ENCODE results near the gene ZNF385B.

ZNF385B gene

DNA sequence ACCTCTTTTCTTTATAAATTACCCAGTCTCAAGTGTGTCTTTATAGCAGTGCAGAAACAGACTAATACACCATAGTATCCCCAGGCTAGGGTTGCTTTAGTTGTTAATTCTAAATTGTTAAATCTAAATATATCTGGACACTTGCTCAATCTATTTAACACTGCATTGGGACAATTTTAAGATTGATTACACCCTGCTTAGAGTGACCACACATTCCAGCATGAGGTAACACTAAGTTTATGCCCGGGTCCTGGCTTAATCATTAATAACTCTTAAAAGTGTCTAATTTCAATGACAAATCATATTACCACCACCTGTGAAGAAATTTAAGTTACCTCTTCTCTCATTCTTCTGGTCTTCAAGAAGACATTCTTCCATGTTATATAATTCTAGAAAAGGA is 131.4 kb downstream of the ZNF385B start:
- no peak for DNase-seq

DNA sequence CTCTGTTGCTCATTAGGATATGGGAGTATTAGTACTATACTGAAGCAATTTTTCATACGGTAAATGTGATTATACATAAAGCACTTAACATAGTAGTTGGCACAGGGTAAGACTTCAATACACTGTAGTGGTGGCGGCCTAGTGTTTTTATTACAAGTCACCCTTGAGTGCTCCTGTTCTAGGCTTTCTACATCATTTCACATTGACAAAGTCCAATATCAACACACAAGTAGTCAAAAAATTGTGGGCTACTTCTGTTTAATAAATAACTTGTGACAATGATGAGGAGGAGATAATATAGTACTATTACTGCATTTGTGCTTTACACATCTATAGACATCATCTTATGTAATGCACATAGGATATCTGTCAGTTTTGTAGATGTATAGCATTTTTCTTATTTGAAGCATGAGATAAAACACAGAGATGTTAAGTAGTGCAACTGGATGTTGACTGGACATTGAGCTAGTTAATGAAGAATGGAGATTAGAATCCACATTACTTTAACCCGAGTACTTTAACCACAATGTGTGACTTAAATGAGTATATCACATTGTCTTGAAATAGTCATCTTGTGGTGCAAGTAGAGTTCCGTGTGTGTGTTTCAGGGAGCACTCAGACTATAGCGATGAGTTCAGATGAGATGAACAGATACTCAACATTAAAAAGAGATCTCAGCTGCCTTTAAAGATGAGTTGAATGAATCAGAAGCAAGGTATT is 134.8 kb downstream of the ZNF385B start:
- no peak for DNase-seq

DNA sequence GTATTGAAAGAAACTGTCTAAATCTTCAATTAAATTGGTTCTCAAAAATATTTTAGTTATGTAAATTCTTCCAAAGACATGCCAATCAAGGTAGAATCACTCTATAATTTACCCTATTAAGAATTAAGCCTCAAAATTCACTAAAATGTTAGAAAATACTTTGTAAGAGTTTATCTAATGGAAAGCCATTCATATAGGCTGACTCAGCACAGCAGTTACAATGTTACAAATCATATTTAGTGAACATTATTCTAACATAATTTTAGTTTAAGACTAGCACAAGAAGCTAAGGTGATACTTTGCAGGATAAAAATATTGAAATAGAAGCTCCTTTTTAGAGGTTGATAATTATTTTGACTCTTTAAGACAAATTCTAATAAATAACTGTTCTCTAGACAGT is 137.0 kb downstream of the ZNF385B start:
- no peak for DNase-seq

DNA sequence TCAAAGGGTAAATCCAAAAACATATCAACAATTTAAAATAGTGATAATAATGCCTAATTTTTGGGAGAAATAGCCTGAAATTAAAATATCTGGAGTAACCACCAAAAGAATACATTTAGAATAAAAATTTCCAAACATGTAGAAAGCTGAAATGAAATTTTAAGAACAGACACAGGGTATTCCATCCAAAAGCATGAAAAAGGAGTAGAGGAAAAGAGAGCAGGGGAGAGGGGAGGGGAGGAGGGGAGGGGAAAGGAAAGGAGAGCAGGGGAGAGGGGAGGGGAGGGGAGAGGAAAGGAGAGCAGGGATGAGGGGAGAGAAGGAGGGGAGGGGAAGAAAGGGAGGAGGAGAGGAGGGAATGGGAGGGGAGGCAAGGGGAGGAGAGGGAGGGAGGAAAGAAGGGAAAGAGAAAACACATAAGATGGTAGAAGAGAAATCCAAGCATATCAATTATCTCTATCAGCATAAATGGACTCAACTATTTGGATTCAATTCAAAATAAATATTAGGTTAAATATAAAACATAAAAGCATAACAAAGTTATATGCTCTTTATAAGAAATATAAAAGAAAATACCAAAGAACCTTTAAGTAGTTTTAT is 141.1 kb downstream of the ZNF385B start:
- no peak for DNase-seq

DNA sequence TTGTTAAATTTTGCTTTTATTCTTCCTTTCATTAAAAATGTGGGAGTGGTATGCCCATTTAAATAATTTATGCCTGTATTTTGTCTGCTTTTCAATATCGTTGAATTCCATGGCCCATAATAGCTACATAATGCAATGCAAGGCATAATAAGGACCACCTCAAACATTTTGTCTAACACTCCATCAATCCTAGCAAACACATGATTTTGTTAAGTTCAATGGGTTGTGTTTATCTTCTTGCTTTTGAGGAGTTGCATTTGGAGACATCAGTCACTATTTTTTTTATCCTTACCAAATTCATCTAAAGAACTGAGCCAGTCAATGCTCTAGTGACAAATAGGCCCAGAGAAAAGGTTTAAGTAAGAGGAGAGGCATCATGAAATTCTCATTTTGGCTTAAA is 145.5 kb downstream of the ZNF385B start:
- DNase-seq, result no peak

DNA sequence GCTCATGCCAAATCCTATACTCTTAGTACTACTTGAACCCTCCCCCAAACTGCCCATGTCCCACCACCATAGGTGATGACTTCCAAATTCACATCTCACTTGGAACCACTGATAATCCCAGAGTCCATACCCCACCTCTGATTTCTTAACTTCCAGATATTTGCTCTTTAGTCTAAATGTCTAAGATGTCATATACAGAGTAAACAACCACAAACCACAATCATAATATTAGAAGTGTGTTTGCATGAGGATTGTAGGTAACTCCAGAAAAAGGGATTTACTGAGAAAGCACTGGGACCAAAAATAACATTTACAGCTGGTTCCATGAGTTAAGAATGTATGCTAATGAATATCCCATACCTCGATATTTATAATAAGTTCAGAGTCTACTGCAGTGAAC is 146.2 kb downstream of the ZNF385B start:
- DNase-seq, result no peak

DNA sequence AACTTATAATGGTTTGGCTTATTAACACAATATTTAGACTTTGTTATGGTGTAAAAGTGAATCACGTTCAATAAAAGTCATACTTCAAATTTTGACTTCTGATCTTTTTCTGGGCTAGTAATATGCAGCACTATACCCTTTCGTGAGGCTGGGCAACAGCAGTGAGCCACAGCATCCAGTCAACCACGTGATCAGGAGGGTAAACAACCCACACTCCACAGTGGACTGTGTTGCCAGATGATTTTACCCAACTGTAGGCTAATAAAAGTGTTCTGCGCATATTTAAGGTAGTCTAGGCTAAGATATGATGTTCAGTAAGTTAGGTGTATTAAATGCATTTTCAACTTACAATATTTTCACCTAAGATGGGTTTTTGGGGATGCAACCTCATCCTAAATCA is 148.6 kb downstream of the ZNF385B start:
- DNase-seq, result no peak

DNA sequence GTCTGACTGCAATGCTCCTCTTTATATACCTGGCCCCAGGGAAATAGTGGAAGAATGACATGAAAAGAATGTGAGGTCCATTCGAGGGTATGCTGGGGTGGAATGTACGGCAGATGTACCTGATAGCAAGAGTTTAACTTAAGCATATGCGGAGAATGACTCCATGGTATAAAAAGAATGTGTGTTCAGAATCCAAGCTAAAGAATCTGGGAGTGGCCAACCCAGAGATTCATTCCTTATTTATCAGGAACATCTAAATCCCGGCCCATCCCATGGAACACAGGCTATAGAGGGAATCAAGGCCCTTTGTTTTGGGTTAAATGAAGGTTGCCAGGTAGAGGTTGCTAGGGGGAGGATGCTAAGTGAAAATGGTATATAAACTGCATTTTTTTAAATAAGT is 150.0 kb downstream of the ZNF385B start:
- no peak for DNase-seq

DNA sequence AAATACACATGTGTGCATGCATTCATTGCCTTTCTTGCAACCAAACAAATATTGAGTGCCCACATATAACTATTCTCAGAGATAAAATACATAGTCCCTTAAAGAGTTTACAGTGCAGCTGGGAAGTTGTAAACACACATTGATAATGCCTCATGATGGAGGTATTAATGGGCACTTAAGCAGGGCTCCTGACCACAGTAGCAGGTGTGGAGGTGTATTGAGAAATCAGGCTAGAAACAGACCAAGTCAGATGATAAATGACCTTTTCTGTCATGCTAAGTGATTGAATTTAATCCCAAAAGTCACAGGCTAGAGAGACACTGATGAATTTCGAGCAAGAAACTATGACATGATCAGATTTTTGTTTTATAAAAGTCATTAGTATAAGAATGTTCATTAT is 157.7 kb downstream of the ZNF385B start:
- DNase-seq, result no peak

DNA sequence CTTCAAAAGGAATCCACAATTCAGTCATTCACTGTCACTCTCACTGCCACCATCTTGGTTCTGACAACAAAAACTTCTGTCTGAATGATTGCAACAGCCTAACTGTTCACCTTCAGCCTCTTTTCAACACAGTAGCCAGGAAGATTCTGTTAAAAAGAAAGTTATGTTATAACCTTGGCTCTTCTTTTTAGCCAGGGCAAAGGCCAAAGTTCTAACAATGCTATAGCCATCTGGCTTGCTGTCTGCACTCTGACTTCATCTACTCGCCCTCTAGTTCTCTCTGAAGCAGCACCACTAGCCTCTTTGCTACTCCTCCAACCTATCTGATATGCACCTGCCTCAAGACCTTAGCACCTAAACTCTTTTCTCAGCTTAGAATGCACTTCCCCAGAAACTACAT is 158.5 kb downstream of the ZNF385B start:
- no peak for DNase-seq

DNA sequence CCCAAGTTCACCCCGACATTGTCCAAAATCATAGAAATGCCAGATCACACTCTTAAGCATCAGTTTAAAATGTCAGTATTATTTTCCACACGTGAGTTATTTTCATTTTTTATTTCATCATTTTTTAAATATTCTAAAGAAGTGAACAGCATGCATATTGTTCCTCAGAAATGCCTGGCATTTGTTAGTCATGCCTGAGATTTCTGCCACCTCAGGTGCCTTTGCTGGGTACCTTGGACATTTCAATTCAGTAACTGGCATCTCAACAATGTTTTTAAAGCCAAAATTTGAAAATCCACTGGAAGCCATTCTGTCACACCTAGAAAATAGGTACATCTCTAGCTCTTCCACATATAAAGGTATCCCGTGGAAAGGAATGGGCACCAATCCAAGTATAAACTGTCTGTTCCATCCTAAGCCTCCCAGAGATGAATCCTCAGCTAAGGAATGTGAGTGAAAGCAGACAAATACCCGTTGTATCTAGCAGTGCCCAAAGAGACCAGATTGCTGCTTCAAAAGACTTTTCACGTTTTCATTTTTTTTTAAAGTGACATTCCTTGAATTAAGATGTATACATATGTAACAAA is 159.8 kb downstream of the ZNF385B start:
- DNase-seq, result peak in 1 of 2 experiments; percentile 35

DNA sequence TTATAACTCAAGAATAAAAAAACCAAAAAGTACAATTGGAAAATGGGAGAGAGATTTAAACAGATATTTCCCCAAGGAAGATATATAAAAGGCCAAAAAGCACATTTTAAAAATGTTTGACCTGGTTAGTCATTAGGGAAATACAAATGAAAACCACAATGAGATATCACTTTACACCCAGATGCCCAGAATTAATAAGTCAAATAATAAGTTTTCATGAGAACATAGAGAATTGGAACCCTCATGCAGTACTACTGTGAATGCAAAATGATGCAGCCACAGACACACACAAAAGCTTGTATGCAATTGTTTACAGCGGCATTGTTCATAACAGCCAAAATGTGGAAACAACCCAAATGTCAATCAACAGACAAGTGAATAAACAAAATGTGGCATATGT is 165.9 kb downstream of the ZNF385B start:
- DNase-seq, result no peak

DNA sequence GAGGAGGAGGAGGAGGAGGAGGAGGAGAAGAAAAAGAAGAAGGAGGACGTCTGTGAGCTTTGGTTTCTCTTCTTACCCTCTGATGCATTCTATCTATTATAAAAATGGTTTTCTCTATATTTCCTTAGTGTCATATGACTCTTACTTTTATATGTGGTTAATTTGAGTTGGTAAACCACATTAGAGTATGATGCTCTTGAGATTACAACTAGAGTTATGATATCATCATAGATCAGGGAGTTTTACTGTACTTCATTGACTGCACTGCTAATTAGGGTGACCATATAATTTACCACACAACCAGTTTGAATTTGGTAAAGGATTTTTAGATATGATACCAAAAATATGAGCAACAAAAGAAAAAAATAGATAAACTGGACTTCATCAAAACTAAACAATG is 166.4 kb downstream of the ZNF385B start:
- no peak for DNase-seq

DNA sequence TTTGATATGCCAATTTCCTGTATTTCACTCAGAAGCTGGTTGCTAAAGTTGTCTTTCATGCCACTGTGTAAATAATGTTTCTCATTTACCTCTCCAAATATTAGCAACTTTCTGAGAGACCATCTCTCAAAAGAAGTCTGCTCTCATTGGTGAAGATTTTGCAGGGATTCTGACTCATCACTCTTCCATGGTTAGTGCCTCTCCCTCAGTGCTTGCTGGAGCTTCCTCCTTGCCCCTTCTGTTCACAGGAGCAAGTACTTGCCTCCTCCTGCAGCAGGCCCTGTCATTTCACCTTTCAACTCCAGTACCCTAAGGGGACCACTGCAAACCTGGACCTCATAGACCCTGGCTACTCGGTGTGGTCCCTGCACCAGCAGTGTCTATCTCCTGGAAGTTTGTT is 168.8 kb downstream of the ZNF385B start:
- DNase-seq, result no peak

DNA sequence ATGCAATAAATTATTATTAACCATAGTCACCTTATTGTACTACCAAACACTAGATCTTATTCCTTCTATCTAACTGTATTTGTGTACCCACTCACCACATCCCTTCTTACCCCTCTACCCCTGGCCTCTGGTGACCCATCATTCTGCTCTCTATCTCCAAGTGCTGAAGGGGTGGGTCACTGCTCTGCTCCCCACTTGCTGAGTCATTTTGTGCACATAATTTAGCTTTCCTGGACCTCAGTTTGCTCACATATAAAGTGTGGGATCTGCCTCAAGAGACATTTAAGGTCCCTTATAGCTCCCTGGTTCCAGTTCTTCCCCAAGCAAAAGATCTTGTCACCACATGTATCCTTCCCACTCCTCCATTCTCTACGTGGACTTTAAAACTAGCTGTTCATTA is 169.4 kb downstream of the ZNF385B start:
- DNase-seq, result no peak

DNA sequence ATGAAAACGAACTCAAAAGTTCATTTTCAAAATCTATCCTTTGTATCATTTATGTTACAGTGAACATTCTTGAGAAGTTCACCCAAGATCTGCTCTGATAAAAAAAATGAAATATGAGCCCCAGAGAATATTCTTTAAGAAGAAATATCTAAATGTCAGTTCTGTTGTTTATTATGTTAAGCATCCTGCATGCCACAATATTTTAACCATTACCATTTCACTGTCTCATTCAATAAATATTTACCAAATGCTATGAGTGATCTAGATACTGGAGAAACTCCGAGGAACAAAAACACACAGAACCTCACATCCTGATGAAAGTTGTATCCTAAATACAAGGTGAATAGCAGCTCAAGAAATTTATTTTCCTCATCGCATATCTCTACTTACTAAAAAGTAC is 170.2 kb downstream of the ZNF385B start:
- no peak for DNase-seq

DNA sequence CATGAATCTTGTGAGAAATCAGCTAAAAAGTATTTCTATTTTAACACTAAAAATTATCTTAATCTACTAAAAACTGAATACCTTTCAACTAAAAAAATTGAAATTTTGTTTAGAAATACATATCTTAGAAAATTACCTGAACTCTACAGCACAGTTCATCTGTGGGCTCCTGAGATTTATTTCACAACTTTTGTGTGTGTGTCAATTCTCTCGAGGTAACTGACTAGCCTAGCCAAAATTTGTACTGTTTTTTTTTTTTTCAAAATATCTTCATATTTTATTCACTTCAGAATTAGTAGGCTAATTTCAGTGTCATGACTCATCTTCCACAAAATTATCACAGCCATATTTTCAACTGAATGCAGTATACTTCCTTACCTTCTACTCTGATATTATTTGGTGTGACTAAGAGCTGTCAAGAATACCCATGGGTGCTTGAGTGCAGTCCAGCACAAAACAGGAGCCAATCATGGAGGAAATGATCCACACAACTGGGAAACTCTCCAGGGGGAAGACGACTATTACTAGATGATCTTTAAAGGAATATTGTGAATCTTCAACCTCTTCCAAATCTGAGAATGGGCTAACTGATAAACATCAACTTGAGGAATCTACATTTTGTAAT is 174.6 kb downstream of the ZNF385B start:
- DNase-seq, result no peak

DNA sequence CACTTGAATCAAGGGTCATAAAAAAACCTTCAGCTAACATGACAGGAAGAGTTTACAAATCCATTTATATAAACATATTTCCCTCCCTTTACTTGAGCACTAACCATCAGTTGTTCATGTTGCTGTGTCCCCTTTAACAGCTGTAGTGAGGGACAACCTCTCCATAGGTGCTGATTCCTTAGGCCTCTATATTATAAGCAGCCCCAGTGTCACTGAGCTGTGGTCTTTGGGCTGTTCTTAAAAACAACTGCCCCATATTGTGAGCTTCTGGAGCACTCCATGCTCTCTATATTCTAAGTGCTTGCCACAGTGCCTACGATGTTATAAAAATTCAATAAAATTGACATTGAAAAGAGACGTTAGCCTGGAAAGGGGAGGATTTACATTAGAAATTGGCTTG is 175.3 kb downstream of the ZNF385B start:
- no peak for DNase-seq

DNA sequence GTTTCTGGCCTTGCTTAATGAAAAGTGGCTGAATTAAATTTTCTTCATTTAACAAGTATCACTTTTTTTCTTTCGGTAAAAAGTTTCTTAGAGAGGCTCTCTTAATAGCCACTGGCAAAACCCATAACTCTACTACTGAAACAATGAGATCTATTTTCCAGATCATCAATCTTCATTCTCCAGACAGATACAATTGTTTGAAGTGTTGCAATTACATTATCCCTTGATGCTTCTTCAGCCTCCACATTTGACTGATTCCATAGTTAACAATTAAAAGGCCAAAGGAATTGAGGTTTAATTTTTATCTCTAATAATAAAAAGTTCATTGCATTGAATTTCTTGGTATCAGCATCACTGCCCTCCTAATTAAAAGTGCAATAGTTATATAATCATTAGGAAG is 176.3 kb downstream of the ZNF385B start:
- DNase-seq, result no peak

DNA sequence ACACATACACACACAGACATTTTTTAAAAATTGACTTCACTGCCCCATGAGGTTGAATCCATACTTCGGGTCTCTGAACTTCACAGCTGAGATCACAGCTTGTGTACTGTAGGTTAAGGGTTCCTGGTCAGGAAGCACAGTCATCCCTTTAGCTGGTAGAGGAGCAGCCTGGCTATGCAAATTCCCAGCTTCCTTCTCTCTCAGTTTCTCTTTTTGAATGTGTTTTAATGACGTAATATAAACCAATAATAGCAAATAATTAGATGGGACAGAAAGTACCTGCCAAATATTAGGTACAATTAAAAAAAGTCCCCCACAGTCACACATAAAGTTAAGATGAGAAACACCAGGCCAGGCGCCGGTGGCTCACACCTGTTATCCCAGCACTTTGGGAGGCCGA is 178.7 kb downstream of the ZNF385B start:
- DNase-seq, result no peak

DNA sequence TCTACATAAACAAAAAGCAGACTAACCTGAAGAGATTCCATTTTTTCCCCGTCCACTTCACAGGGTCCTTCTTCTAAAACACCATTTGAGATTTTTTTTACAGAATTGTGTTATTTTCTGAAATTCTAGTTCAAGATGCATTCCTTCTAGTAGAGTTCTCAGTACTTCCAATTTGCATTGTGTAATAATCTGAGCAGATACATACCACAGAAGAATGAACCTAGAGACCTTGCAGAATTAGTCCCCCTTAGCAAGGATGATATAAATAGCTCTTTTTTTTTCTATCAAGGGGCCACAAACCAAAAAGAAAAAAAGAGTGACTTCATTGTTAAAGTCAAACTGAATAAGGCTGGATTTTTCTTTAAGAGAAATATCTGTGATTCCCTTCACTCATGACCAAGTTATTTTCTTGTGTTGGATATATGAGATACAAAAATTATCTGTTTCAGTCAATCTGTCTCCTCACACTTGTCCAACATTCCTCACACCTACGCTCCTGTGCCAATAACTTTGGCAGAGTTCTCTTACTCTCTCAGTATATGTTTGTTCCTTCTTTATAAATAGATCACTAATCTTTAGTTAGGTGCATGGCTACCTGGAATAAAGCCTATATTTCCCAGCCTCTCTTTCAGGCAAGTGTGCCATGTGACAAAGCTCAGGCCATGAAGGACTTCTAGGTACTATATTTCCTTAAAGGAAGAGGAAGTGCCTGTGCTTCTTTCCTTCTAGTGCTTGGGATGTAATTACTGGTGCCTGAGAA is 183.5 kb downstream of the ZNF385B start:
- DNase-seq, result no peak

DNA sequence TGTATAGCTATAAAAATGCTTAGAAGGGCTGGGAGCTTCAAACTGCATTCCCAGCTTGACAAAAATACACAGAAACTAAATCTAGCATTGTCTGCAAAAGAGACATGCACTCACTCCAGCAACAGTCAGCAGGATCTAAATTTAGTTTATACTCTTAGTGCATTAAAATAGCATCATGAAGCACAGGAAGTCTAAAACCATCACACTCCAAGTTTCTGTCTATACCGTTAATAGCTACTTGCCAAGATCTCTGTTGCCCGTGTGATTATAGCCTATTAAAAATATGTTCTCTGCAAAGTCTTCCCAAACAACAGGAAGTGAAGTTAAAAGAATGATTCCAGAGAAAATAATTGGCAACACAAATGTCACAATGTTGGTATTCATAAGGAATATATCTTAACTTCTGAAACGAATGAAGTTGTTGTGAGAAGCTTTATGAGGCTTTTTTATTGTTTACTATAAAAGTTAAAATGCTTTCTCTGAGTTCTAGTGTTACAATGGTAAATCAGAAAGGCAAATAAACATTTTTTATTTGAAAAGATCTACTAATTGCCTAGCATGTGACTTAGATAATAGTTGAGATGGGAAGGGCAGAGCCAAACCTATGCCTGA is 184.2 kb downstream of the ZNF385B start:
- DNase-seq, result no peak

DNA sequence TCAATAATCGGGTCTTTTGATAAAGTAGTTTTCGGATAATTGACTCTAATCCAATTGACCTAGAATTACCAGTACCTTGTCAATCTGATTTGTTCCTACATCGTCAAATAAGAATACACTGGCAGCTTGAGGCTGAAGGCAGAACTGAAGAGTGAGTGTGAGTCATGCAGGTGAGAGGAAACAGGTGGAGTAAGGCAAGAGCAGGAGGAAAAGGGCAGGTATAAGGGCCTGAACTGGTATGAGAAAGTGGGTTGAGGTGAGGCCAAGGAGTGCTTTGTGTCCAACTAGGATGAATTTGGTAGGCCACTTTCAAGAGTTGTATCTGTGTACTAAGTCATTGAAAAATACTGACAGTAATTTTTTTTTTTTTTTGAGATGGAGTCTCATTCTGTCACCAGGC is 186.0 kb downstream of the ZNF385B start:
- DNase-seq, result no peak

Measured in cerebellar nuclear complex (tissue), 1 donor.